HG02852 (cell line): ENCODE measurements around the gene PHLPP1.

Source experiments
- ATAC-seq: cut with Tn5 transposase; IDR thresholded peaks from one replicate; pipeline ENCODE4 v1.9.1; 2021; ENCODE audit warnings: mild to moderate bottlenecking, moderate library complexity; ENCODE audit not compliant: unreplicated experiment

Gene PHLPP1

DNA sequence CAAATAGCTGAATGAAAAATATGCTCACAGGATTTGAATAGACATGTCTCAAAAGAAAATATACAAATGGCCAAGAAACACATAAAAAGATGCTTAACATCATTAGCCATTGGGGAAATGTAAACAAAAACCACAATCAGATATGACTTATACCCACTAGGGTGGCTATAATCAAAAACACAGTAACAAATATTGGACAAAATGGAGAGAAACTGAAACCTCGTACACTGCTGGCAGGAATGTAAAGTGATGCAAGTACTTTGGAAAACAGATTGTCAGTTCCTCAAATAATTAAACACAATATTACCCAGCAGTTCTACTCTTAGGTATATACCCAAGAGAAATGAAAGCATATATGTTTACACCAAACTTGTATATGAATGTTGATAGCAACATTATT lies 213.0 kb downstream of the PHLPP1 start:
- ATAC-seq = no peak

- no peak for ATAC-seq
Observed at GRCh38 chr18:62933261-62933887, 218.0 kb downstream of the PHLPP1 start.

GRCh38 chr18:62935994-62936393 lies 220.7 kb downstream of the PHLPP1 start:
- ATAC-seq = no peak

GRCh38 chr18:62937065-62937464 lies 221.7 kb downstream of the PHLPP1 start:
- ATAC-seq = no peak

GRCh38 chr18:62938006-62938405 lies 222.7 kb downstream of the PHLPP1 start:
- ATAC-seq = no peak

DNA sequence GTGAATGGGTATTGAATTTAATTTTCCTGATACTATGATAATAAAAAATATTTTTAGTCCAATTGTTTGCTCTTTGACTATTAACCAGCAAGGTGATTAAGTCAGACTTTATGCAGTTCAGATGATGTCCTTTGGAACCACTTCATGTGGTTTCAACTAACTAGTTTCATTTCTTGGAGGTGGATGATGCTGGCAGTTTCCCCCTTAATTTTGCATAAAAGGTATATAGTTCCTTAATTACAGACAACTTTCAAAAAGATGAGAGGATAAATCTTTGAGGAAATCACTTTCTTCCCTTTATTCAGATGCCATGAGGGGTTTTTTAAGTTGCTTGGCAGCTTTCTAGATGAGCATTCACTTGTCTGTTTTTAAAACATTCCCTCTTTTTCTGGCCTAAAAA lies 223.1 kb downstream of the PHLPP1 start:
- no peak for ATAC-seq

- no peak for ATAC-seq
Observed at GRCh38 chr18:62939433-62939832, 224.1 kb downstream of the PHLPP1 start.

DNA sequence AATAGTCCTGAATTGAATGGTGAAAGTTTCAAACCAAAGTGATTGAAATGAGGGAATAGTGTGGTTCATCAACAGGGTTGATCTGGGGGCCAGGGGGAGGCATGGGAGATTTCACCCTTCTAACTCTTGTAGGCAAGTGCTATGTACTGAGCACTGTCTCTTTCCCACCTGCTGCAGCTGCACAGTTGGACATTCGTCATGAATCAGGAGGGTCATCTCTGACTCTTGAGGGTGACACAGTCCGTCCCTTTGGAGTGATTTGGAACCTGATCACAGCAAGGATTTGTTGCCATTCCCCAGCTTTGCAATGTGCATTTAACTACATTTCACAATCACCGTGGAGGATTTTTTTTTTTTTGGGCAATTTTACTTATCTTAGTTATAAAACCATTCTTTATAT lies 224.6 kb downstream of the PHLPP1 start:
- no peak for ATAC-seq

GRCh38 chr18:62942578-62942977 lies 227.2 kb downstream of the PHLPP1 start:
- ATAC-seq = no peak

GRCh38 chr18:62944454-62944853 lies 229.1 kb downstream of the PHLPP1 start:
- no peak for ATAC-seq

- ATAC-seq = no peak
Observed at GRCh38 chr18:62948788-62949187, 233.4 kb downstream of the PHLPP1 start.

- no peak for ATAC-seq
Observed at GRCh38 chr18:62950246-62950645, 234.9 kb downstream of the PHLPP1 start.

DNA sequence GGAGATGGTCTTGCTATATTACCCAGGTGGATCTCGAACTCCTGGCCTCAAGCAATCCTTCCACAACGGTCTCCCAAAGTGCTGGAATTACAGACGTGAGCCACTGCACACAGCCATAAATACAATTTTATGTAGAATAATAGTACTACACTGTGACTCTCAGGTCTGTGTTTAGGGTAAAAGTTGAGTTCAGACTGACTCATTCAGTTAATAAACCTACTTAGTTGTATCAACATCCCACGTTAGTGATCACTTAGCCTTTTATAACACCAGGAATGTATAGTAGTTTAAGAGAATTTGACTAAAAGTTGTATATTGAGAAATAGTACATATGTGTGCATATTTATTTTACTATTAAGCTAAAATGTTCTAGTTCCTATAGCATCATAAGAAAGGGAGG lies 237.5 kb downstream of the PHLPP1 start:
- no peak for ATAC-seq

GRCh38 chr18:62953663-62954062 lies 238.3 kb downstream of the PHLPP1 start:
- no peak for ATAC-seq

- no peak for ATAC-seq
Observed at GRCh38 chr18:62954366-62954765, 239.0 kb downstream of the PHLPP1 start.

DNA sequence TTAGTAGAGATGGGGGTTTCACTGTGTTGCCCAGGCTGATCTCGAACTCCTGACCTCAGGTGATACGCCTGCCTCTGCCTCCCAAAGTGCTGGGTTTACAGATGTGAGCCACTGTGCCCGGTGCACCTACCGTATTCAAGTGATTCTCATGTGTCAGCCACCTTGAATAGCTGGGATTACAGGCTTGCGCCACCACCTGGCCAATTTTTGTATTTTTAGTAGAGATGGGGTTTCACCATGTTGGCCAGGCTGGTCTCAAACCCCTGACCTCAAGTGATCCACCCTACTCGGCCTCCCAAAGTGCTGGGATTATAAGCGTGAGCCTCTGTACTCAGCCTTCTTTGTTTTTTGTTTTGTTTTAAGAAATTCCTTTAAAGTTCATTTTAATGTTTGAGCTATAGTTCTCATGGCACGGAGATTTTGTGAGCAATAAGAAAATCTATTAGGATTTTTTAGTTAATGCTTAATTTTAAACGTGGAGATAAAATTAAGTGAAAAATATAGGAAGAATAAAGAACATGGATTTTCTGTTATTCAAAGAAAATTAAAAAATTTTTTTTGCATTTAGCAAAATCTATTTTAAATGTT lies 242.6 kb downstream of the PHLPP1 start:
- no peak for ATAC-seq

- ATAC-seq = no peak
Observed at GRCh38 chr18:62959481-62959880, 244.1 kb downstream of the PHLPP1 start.

GRCh38 chr18:62963507-62963906 lies 248.2 kb downstream of the PHLPP1 start:
- no peak for ATAC-seq

GRCh38 chr18:62964432-62964831 lies 249.1 kb downstream of the PHLPP1 start:
- ATAC-seq = no peak

DNA sequence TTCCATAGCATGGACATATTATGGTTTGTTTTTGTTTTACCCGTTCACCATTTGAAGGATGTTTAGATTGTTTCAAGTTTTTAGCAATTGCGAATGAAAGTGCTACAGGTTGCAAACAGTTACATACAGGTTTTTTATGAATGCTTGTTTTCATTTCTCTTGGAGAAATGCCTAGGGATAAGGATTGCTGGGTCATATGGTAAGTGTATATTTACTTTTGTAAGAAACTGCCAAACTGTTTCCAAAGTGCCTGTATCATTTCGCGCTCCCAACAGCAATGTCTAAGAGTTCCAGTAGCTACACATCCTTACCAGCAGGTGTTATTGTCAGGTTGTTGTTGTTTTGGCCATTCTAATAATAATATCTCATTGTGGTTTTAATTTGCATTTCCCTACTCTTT lies 251.7 kb downstream of the PHLPP1 start:
- no peak for ATAC-seq

GRCh38 chr18:62973689-62974088 lies 258.3 kb downstream of the PHLPP1 start:
- ATAC-seq = no peak

GRCh38 chr18:62974388-62974787 lies 259.0 kb downstream of the PHLPP1 start:
- no peak for ATAC-seq
